Sigmoid colon (tissue), 7 donors: ENCODE data around the gene CD247. TPM values are rescaled to one million over a fixed set of nuclear protein-coding genes. Genes with fewer than 3 reads are reported as not detected.

Source experiments
- DNase-seq: peaks from one replicate; pipeline ENCODE4 v3.0.0-alpha.2; 2019
- H3K27ac ChIP-seq, 4 donors: fragments of 200-600 bp; sonication (generic); one replicate each; pipeline ENCODE4 v1.5.1; 2016 to 2019; ENCODE audit warnings: mild to moderate bottlenecking in 1 of 4
- H3K27me3 ChIP-seq, 3 donors: fragments of 200-600 bp; sonication (generic); one replicate each; pipeline ENCODE4 v1.5.1; 2019; ENCODE audit warnings: mild to moderate bottlenecking in 1 of 3
- H3K36me3 ChIP-seq, 4 donors: fragments of 200-600 bp; sonication (generic); one replicate each; pipeline ENCODE4 v1.5.1; 2016 to 2019
- H3K4me1 ChIP-seq, 4 donors: fragments of 200-600 bp; sonication (generic); one replicate each; pipeline ENCODE4 v1.5.1; 2017 to 2019
- H3K4me3 ChIP-seq, 4 donors: fragments of 200-600 bp; sonication (generic); one replicate each; pipeline ENCODE4 v1.5.1; 2017 to 2019; ENCODE audit warnings: mild to moderate bottlenecking in 2 of 4, moderate library complexity in 1 of 4
- H3K9me3 ChIP-seq, 4 donors: fragments of 200-600 bp in 3 of 4; sonication (generic) in 3 of 4; one replicate each; pipeline versions ENCODE4 v1.5.1 to v1.6.1; 2013 to 2019
- CTCF ChIP-seq, 4 experiments: fragments of 450-650 bp in 3 of 4; fragments of 200-600 bp in 1 of 4; IDR thresholded peaks; one replicate each; pipeline ENCODE4 v1.5.1; 2016 to 2019; ENCODE audit warnings: antibody characterized with exemption in 4 of 4, mild to moderate bottlenecking in 3 of 4, moderate library complexity in 2 of 4
- EP300 ChIP-seq, 4 donors: sonication (generic); formaldehyde crosslinking; IDR thresholded peaks; one replicate each; pipeline ENCODE4 v1.6.1; 2017; ENCODE audit warnings: antibody characterized with exemption in 4 of 4
- POLR2A ChIP-seq, 2 donors: fragments of 450-650 bp; IDR thresholded peaks; one replicate each; pipeline ENCODE4 v1.6.1; 2016; ENCODE audit warnings: antibody characterized with exemption in 2 of 2, mild to moderate bottlenecking in 2 of 2, moderate library complexity in 2 of 2
- POLR2AphosphoS5 ChIP-seq, 4 donors: sonication (generic); formaldehyde crosslinking; IDR thresholded peaks; one replicate each; pipeline ENCODE4 v1.6.1; 2017; ENCODE audit warnings: antibody characterized with exemption in 4 of 4
- WGBS, 2 donors: extraction: QIAGEN DNeasy Blood & Tissue Kit; methylation state at CpG; one replicate each; pipeline ENCODE4 v1.1.7; 2013; 5-methylcytosine and 5-hydroxymethylcytosine counted together
- intact Hi-C: fragments of 100-400 bp; cut with DNase I; formaldehyde crosslinking; loops from one replicate; pipeline ENCODE4 v1.15.1; 2023
- polyA plus RNA-seq, 3 donors: library from polyadenylated mRNA; stranded (reverse); fragments of 200-250 nt; gene quantifications; one replicate each; pipeline ENCODE4 v1.2.3, GENCODE V29; 2013
- total RNA-seq, 4 donors: library from RNA; depleted of rRNA; stranded (reverse); fragments of >200 nt; gene quantifications; one replicate each; pipeline ENCODE4 v1.1.0, GENCODE V29; 2016
- donor health status: healthy with polysubstance abuse.
- donor health status: Bipolar disorder and iron deficiency.
- donor health status: healthy.

Gene CD247
- total and polyA plus RNA-seq, 7 donors: 0.36 to 20.3 (median 1.4) TPM; not detected in 3

- Histone ChIP-seq H3K27ac (no peak overlapping the region), H3K9me3 (no peaks in the 10 kb centered on the region), H3K4me1 (no peaks in the 10 kb centered on the region), H3K27me3 (no peaks in the 10 kb centered on the region), H3K4me3 (no peak overlapping the region), H3K36me3 (no peaks in the 10 kb centered on the region)
- intact Hi-C loops: no loop called here
- no peak for TF ChIP-seq POLR2A (IDR thresholded peaks at IDR 0.05)
- no peak for TF ChIP-seq EP300 (IDR thresholded peaks at IDR 0.05)
- TF ChIP-seq POLR2AphosphoS5 (IDR thresholded peaks at IDR 0.05): no peak
- TF ChIP-seq CTCF (IDR thresholded peaks at IDR 0.05): no peak
- 96 to 98% methylated on average over 7 of the region's 7 CpGs for WGBS, 2 donors
- no peak for DNase-seq
These were observed 85.5 kb downstream of the CD247 start for GRCh38 chr1:167432780-167433179.

GRCh38 chr1:167431909-167432650 lies 86.2 kb downstream of the CD247 start:
- H3K27me3 ChIP-seq: no peaks in the 10 kb centered on the region
- WGBS, 2 donors: 83 to 92% methylated on average over 8 of the region's 8 CpGs
- intact Hi-C loops: no loop called here
- no peaks in the 10 kb centered on the region for H3K4me1 ChIP-seq
- no peaks in the 10 kb centered on the region for H3K36me3 ChIP-seq
- TF ChIP-seq CTCF (IDR thresholded peaks at IDR 0.05) (no peak), POLR2A (IDR thresholded peaks at IDR 0.05) (no peak), POLR2AphosphoS5 (IDR thresholded peaks at IDR 0.05) (no peak), EP300 (IDR thresholded peaks at IDR 0.05) (no peak)
- no peak overlapping the region for H3K4me3 ChIP-seq
- DNase-seq: no peak
- no peaks in the 10 kb centered on the region for H3K9me3 ChIP-seq
- H3K27ac ChIP-seq: no peak overlapping the region

- Histone ChIP-seq H3K9me3 (no peaks in the 10 kb centered on the region), H3K36me3 (no peaks in the 10 kb centered on the region), H3K27me3 (no peaks in the 10 kb centered on the region), H3K4me1 (no peaks in the 10 kb centered on the region), H3K27ac (no peak overlapping the region), H3K4me3 (no peak overlapping the region)
- DNase-seq: no peak
- TF ChIP-seq POLR2A (IDR thresholded peaks at IDR 0.05) (no peak), EP300 (IDR thresholded peaks at IDR 0.05) (no peak), POLR2AphosphoS5 (IDR thresholded peaks at IDR 0.05) (no peak), CTCF (IDR thresholded peaks at IDR 0.05) (no peak)
- WGBS, 2 donors: 82 to 87% methylated on average over 14 of the region's 14 CpGs
- intact Hi-C loops: no loop called here
These were observed 86.9 kb downstream of the CD247 start for GRCh38 chr1:167431261-167431908.

GRCh38 chr1:167430849-167431242 lies 87.5 kb downstream of the CD247 start:
- no peaks in the 10 kb centered on the region for H3K9me3 ChIP-seq
- no peak overlapping the region for H3K4me3 ChIP-seq
- TF ChIP-seq EP300 (IDR thresholded peaks at IDR 0.05) (no peak), POLR2A (IDR thresholded peaks at IDR 0.05) (no peak), CTCF (IDR thresholded peaks at IDR 0.05) (no peak), POLR2AphosphoS5 (IDR thresholded peaks at IDR 0.05) (no peak)
- H3K36me3 ChIP-seq: no peaks in the 10 kb centered on the region
- 87 to 95% methylated on average over 10 of the region's 10 CpGs for WGBS, 2 donors
- no peaks in the 10 kb centered on the region for H3K4me1 ChIP-seq
- no peak overlapping the region for H3K27ac ChIP-seq
- H3K27me3 ChIP-seq: no peaks in the 10 kb centered on the region
- DNase-seq: no peak
- intact Hi-C loops: no loop called here
